Astrocyte of the cerebellum (primary cell): ENCODE data around the gene IFIT1B.
"Not testable (repeated sequence)": the region's sequence is repeated elsewhere in the genome, so short reads cannot be mapped to it uniquely, and the experiment has no call there.

Experiments used
- DNase-seq: peaks from one replicate; pipeline ENCODE4 v3.0.0-alpha.2; 2011; ENCODE audit warnings: low read depth
- H3K4me3 ChIP-seq: 2 replicates; pipeline ENCODE4 v1.5.1; 2011; ENCODE audit warnings: mild to moderate bottlenecking, low read depth, low read length, moderate library complexity
- in situ Hi-C: cut with HindIII; loops from 2 replicates; pipeline ENCODE4 v1.10.0; 2017; ENCODE audit warnings: low sequenced_read_pairs
- TF ChIP-seq, protein P1 (sequence below): IDR thresholded peaks from 2 replicates; pipeline ENCODE4 v1.5.1; 2012; ENCODE audit warnings: low read length, low read depth, moderate library complexity, mild to moderate bottlenecking; ENCODE audit errors: missing control alignments

Gene IFIT1B, protein sequence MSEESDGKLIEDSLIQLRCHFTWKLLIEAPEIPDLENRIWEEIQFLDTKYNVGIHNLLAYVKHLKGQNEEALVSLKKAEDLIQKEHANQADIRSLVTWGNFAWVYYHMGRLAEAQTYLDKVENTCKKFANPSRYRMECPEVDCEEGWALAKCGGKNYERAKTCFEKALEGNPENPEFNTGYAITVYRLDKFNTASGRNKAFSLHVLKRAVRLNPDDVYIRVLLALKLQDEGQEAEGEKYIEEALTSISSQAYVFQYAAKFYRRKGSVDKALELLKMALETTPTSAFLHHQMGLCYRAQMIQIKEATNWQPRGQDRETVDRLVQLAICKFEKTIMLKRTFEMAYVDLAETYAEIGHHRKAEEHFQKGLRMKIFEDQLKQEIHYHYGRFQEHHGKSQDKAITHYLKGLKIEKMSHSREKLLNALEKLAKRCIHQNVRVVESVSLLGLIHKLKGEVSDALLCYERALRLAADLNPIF

DNA sequence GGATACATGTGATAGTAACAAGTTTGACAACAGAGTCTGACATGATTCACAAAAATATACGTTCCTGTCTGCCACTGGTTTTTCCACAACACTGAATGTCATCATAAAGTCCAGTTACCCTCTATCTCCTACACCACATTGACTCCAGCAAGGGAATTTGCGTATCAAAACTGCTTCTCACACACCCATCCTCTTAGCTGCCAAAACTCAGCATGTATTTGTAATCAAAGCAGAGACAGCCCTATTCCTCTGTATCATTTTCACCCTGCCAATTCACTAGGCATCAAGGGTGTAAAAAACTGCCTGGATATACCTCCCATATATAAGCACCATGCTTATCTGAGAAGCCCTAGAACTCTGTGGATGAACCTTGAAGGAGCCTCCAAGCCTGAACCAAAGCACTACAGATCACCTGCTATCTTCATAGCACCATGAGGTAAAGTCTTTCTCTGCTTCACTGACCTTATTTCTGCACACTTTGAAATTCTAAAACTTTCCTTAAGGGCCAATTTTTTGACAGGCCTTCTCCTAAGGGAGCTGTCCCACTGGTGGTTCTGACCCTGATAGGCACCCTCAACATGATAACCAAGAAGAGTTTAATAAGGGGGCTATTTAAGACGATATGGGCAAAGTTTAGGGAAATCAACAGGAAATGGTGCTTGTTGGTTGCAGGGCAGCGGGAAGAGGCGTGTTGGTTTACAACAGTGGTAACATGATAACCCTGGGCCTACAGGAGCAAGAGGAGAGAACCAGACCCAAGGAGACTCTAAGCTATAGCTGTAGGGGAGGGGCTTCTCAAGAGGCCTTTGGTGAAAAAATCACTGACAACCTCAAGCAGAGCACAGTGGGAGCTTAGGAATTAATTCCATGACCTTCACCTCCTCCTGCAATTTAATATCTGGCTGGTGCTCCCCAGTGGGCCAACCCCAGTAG, at the start of gene IFIT1B:
IFIT1B (plus strand) TSS at position 352 of the 933 bp plus-strand sequence; CDS start at position 432, 80 bp downstream.
- TF ChIP-seq, protein P1, sequence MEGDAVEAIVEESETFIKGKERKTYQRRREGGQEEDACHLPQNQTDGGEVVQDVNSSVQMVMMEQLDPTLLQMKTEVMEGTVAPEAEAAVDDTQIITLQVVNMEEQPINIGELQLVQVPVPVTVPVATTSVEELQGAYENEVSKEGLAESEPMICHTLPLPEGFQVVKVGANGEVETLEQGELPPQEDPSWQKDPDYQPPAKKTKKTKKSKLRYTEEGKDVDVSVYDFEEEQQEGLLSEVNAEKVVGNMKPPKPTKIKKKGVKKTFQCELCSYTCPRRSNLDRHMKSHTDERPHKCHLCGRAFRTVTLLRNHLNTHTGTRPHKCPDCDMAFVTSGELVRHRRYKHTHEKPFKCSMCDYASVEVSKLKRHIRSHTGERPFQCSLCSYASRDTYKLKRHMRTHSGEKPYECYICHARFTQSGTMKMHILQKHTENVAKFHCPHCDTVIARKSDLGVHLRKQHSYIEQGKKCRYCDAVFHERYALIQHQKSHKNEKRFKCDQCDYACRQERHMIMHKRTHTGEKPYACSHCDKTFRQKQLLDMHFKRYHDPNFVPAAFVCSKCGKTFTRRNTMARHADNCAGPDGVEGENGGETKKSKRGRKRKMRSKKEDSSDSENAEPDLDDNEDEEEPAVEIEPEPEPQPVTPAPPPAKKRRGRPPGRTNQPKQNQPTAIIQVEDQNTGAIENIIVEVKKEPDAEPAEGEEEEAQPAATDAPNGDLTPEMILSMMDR = no peak
- no peak within 1 kb of the TSS for H3K4me3 ChIP-seq
- DNase-seq = no peak
- in situ Hi-C loops = no loop called here

DNA sequence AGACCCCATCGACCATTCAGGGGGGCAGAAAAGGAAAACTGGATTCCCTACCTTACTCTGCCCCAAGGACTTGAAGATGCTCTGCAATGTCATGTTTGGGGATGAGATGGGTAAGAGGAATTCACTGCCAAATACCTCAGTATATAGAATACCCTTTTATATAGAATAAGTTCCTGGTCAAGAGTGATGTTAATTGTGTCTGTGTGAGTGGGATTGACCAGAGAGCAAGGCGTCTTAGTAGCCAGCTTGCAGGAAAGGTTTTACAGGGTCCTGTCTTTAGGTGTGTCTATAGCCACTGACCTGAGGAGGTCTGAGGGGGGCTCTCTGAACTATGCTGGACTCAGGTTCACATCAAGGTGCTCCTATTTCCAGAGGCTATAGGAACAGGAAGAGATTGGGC, 48.7 kb upstream of the IFIT1B start:
- no peak overlapping the region for H3K4me3 ChIP-seq
- DNase-seq = no peak

DNA sequence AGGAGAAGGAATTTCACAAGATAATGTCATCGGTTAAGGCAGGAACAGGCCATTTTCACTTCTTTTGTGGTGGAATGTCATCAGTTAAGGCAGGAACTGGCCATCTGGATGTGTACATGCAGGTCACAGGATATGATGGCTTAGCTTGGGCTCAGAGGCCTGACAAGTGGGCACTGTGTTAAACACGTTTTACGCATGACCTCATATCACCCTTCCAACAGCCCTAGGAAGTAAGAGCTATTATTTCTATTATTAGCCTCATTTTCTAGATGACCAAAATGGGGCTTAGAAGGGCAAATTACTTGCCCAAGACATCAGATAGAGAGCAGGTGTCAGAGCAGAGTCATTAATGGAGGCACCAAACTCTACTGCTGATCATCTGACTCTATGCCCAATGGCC, 47.8 kb upstream of the IFIT1B start:
- H3K4me3 ChIP-seq, DNase-seq, in situ Hi-C loops: not testable (repeated sequence)

More for the DNA sequence above, 48.7 kb upstream of the IFIT1B start:
- TF ChIP-seq, protein P1 = no peak
- in situ Hi-C loops = no loop called here

DNA sequence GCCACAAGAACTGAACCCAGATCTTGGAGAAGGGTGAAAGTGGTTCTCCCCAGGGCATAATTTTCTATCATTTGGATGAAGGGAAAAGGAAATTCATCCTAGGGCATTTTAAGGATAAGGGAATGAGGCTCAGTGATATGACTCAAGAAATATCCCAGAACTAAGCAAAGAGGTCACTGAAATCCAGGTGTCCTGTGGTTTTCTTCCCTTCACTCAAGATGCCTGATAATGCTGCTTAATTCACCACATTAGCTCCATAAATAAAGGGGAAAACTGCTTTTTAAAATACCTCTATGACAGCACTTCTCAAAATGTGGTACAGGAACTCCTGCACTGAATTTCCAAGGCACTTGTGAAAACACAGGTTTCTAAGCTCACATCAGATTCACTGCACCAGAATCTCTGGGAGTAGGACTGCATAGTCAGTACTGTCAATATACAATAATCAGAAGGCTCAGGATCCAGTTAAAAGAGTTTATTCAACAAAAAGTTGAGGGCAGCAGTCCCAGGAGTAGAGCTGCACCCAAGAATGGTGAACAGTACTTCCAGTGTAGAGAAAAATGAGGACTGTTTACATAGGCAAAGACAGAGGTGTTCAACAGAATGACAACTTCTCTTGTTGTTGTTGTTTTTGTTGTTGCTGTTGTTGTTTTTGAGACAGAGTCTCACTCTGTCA, 47.2 kb upstream of the IFIT1B start:
- TF ChIP-seq, protein P1 = no peak
- DNase-seq = no peak
- in situ Hi-C loops = no loop called here
- no peak overlapping the region for H3K4me3 ChIP-seq

DNA sequence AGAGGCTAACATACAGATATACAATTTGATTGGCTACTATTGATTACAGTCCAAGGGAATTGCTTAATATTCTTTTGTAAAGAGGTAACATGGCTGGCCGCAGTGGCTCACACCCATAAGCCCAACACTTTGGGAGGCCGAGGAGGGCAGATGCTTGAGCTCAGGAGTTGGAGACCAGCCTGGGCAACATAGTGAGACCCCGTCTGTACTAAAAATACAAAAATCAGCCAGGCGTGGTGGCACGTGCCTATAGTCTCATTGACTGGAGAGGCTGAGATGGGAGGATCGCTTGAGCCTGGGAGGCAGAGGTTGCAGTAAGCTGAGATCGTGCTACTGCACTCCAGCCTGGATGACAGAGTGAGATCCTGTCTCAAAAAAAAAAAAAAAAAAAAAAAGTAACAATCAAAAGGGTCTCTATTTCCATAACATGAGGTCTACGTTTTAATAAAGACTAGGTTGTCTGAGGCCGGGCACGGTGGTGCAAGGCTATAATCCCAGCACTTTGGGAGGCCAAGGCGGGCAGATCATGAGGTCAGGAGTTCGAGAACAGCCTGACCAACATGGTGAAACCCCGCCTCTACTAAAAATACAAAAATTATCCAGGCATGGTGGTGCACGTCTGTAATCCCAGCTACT, 46.3 kb upstream of the IFIT1B start:
- in situ Hi-C loops, H3K4me3 ChIP-seq, DNase-seq: not testable (repeated sequence)

DNA sequence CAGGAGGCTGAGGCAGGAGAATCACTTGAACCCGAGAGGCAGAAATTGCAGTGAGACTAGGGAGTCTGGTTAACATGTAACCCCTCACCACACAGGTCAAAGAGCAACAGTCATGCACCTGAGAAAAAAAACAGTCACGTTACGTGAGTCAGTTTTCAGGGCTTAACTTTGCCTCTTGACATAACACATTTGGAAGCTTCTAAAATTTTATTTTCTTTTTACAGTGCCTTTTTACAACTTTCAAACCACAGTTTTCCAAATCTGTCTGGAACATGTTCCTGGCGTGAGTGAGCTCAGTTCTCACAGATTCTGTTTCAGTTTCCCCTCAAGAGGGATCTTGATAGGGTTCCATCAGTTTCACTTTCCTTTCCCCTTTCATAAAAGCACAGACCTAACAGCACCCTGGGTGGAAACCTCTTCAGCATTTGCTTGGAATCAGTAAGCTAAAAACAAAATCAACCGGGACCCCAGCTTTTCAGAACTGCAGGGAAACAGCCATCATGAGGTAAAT, 45.7 kb upstream of the IFIT1B start:
- in situ Hi-C loops = no loop called here
- H3K4me3 ChIP-seq = peak overlapping the region; percentile 19
- TF ChIP-seq, protein P1 = no peak
- DNase-seq = peak; percentile 57

DNA sequence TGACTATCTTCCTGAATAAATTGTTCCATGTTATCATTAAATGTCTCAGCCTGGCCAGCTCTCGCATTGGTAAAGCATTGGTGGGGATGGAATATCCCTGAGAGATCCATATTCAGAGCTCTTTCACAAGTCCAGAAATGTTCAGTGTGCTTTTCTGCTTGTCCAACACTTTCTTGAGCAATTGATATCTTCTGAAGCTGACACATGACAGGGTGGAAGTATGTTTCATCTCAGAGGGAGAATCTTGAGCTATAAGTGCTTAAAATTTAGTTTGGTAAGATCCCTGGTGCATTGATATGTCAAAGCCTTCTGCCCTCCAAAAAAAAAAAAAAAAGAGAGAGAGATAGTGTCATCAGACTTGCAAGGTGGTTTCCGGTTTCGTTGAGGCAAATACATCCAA, 42.6 kb upstream of the IFIT1B start:
- DNase-seq = no peak
- TF ChIP-seq, protein P1 = no peak
- H3K4me3 ChIP-seq = no peak overlapping the region
- in situ Hi-C loops = no loop called here
